Activated naive CD8-positive, alpha-beta T cell (primary cell): ENCODE data around the gene NMRK2.
"Not testable (repeated sequence)": the region's sequence is repeated elsewhere in the genome, so short reads cannot be mapped to it uniquely, and the experiment has no call there.

Source experiments
- H3K27ac Mint-ChIP-seq: one replicate; pipeline ENCODE4 v1.8.0; 2021; ENCODE audit warnings: mixed read lengths
- H3K27me3 Mint-ChIP-seq: one replicate; pipeline ENCODE4 v1.8.0; 2021; ENCODE audit warnings: mixed read lengths
- H3K36me3 Mint-ChIP-seq: one replicate; pipeline ENCODE4 v1.8.0; 2021; ENCODE audit warnings: mixed read lengths
- H3K4me1 Mint-ChIP-seq: one replicate; pipeline ENCODE4 v1.8.0; 2021; ENCODE audit warnings: low read depth, mixed read lengths
- H3K4me3 Mint-ChIP-seq: one replicate; pipeline ENCODE4 v1.8.0; 2021; ENCODE audit warnings: mild to moderate bottlenecking, mixed read lengths
- H3K9me3 Mint-ChIP-seq: one replicate; pipeline ENCODE4 v1.8.0; 2021; ENCODE audit warnings: low read depth, mixed read lengths

Gene NMRK2

GRCh38 chr19:3967983-3968382, 35.1 kb downstream of the NMRK2 start:
- not testable (repeated sequence) for H3K36me3 Mint-ChIP-seq, H3K4me3 Mint-ChIP-seq, H3K27me3 Mint-ChIP-seq, H3K9me3 Mint-ChIP-seq, H3K27ac Mint-ChIP-seq
- peaks cover 28% of the 10 kb centered on the region for H3K4me1 Mint-ChIP-seq

GRCh38 chr19:3968556-3969434, 35.9 kb downstream of the NMRK2 start:
- Mint-ChIP-seq H3K4me3 (peak overlapping the region; percentile 88), H3K9me3 (no peaks in the 10 kb centered on the region), H3K27me3 (no peaks in the 10 kb centered on the region), H3K36me3 (no peaks in the 10 kb centered on the region), H3K27ac (peak overlapping the region; percentile 61), H3K4me1 (peaks cover 28% of the 10 kb centered on the region)

GRCh38 chr19:3969435-3970312, 36.8 kb downstream of the NMRK2 start:
- Mint-ChIP-seq H3K27me3 (no peaks in the 10 kb centered on the region), H3K27ac (peak overlapping the region; percentile 67), H3K4me3 (peak overlapping the region; percentile 88), H3K4me1 (peaks cover 28% of the 10 kb centered on the region), H3K9me3 (no peaks in the 10 kb centered on the region), H3K36me3 (no peaks in the 10 kb centered on the region)

- Mint-ChIP-seq H3K4me3 (peak overlapping the region; percentile 88), H3K9me3 (no peaks in the 10 kb centered on the region), H3K27me3 (no peaks in the 10 kb centered on the region), H3K27ac (peak overlapping the region; percentile 67), H3K36me3 (no peaks in the 10 kb centered on the region), H3K4me1 (peaks cover 28% of the 10 kb centered on the region)
Observed at GRCh38 chr19:3970313-3970807, 37.5 kb downstream of the NMRK2 start.

GRCh38 chr19:3970808-3971598, 38.1 kb downstream of the NMRK2 start, which contains the start of gene DAPK3:
DAPK3 (minus strand) TSS chr19:3971099; CDS start chr19:3969735, 1,364 bp downstream.
- no peaks in the 10 kb centered on the region for H3K9me3 Mint-ChIP-seq
- peak within 1 kb of the TSS; percentile 88 for H3K4me3 Mint-ChIP-seq
- H3K27ac Mint-ChIP-seq, result peak within 1 kb of the TSS; percentile 67
- no peaks in the 10 kb centered on the region for H3K27me3 Mint-ChIP-seq
- H3K4me1 Mint-ChIP-seq, result peaks cover 32% of the 10 kb centered on the region
- no peaks in the 10 kb centered on the region for H3K36me3 Mint-ChIP-seq

GRCh38 chr19:3975144-3975543, 42.3 kb downstream of the NMRK2 start:
- no peaks in the 10 kb centered on the region for H3K9me3 Mint-ChIP-seq
- no peaks in the 10 kb centered on the region for H3K27me3 Mint-ChIP-seq
- no peaks in the 10 kb centered on the region for H3K36me3 Mint-ChIP-seq
- peaks cover 23% of the 10 kb centered on the region for H3K4me1 Mint-ChIP-seq
- no peak overlapping the region for H3K4me3 Mint-ChIP-seq
- peak overlapping the region; percentile 28 for H3K27ac Mint-ChIP-seq

- H3K4me3 Mint-ChIP-seq, result no peak overlapping the region
Observed at GRCh38 chr19:3975637-3976087, 42.8 kb downstream of the NMRK2 start.

GRCh38 chr19:3976495-3977241, 43.8 kb downstream of the NMRK2 start:
- Mint-ChIP-seq H3K4me3 (no peak overlapping the region), H3K36me3 (no peaks in the 10 kb centered on the region), H3K27ac (peak overlapping the region; percentile 66), H3K27me3 (no peaks in the 10 kb centered on the region), H3K4me1 (peaks cover 20% of the 10 kb centered on the region), H3K9me3 (no peaks in the 10 kb centered on the region)

More at GRCh38 chr19:3975637-3976087, 42.8 kb downstream of the NMRK2 start:
- H3K27ac Mint-ChIP-seq, result no peak overlapping the region
- peaks cover 20% of the 10 kb centered on the region for H3K4me1 Mint-ChIP-seq
- H3K9me3 Mint-ChIP-seq, result no peaks in the 10 kb centered on the region
- no peaks in the 10 kb centered on the region for H3K27me3 Mint-ChIP-seq
- H3K36me3 Mint-ChIP-seq, result no peaks in the 10 kb centered on the region

- no peak overlapping the region for H3K4me3 Mint-ChIP-seq
- H3K27ac Mint-ChIP-seq, result peak overlapping the region; percentile 66
Observed at GRCh38 chr19:3977242-3978143, 44.6 kb downstream of the NMRK2 start.

GRCh38 chr19:3978145-3978544, 45.3 kb downstream of the NMRK2 start:
- peak overlapping the region; percentile 3 for H3K4me3 Mint-ChIP-seq
- H3K27ac Mint-ChIP-seq, result peak overlapping the region; percentile 41
- H3K36me3 Mint-ChIP-seq, result peaks cover 1% of the 10 kb centered on the region
- no peaks in the 10 kb centered on the region for H3K9me3 Mint-ChIP-seq
- H3K4me1 Mint-ChIP-seq, result peaks cover 29% of the 10 kb centered on the region
- no peaks in the 10 kb centered on the region for H3K27me3 Mint-ChIP-seq

More at GRCh38 chr19:3977242-3978143, 44.6 kb downstream of the NMRK2 start:
- H3K4me1 Mint-ChIP-seq, result peaks cover 24% of the 10 kb centered on the region
- H3K9me3 Mint-ChIP-seq, result no peaks in the 10 kb centered on the region
- no peaks in the 10 kb centered on the region for H3K36me3 Mint-ChIP-seq
- H3K27me3 Mint-ChIP-seq, result no peaks in the 10 kb centered on the region

- Mint-ChIP-seq H3K4me3 (peak overlapping the region; percentile 53), H3K27ac (peak overlapping the region; percentile 72), H3K4me1 (peaks cover 37% of the 10 kb centered on the region), H3K9me3 (no peaks in the 10 kb centered on the region), H3K36me3 (peaks cover 11% of the 10 kb centered on the region), H3K27me3 (no peaks in the 10 kb centered on the region)
Observed at GRCh38 chr19:3979289-3979673, 46.4 kb downstream of the NMRK2 start.

- Mint-ChIP-seq H3K9me3 (no peaks in the 10 kb centered on the region), H3K27ac (peak overlapping the region; percentile 72), H3K27me3 (no peaks in the 10 kb centered on the region), H3K4me1 (peaks cover 37% of the 10 kb centered on the region), H3K36me3 (peaks cover 16% of the 10 kb centered on the region), H3K4me3 (peak overlapping the region; percentile 53)
Observed at GRCh38 chr19:3979674-3980352, 46.9 kb downstream of the NMRK2 start.
